Measurements from ENCODE around the gene TPRN. TPM values are rescaled to one million over a fixed set of nuclear protein-coding genes. Genes with fewer than 3 reads are reported as not detected.

TPRN gene
- total and polyA plus RNA-seq, 2 experiments from 2014 or later: 6.4 to 29.2 TPM

- TF ChIP-seq ETS1 (IDR thresholded peaks at IDR 0.05) (no peak), ZNF331 (CRISPR knock-in tag; IDR thresholded peaks at IDR 0.05; ENCODE audit: low read depth) (no peak), ZNF114 (CRISPR knock-in tag; IDR thresholded peaks at IDR 0.05) (no peak), STAT1 (IDR thresholded peaks at IDR 0.05; ENCODE audit: unreplicated experiment) (no peak), JUNB (IDR thresholded peaks at IDR 0.05; ENCODE audit: unreplicated experiment) (no peak)
- TF ChIP-seq, protein P1, sequence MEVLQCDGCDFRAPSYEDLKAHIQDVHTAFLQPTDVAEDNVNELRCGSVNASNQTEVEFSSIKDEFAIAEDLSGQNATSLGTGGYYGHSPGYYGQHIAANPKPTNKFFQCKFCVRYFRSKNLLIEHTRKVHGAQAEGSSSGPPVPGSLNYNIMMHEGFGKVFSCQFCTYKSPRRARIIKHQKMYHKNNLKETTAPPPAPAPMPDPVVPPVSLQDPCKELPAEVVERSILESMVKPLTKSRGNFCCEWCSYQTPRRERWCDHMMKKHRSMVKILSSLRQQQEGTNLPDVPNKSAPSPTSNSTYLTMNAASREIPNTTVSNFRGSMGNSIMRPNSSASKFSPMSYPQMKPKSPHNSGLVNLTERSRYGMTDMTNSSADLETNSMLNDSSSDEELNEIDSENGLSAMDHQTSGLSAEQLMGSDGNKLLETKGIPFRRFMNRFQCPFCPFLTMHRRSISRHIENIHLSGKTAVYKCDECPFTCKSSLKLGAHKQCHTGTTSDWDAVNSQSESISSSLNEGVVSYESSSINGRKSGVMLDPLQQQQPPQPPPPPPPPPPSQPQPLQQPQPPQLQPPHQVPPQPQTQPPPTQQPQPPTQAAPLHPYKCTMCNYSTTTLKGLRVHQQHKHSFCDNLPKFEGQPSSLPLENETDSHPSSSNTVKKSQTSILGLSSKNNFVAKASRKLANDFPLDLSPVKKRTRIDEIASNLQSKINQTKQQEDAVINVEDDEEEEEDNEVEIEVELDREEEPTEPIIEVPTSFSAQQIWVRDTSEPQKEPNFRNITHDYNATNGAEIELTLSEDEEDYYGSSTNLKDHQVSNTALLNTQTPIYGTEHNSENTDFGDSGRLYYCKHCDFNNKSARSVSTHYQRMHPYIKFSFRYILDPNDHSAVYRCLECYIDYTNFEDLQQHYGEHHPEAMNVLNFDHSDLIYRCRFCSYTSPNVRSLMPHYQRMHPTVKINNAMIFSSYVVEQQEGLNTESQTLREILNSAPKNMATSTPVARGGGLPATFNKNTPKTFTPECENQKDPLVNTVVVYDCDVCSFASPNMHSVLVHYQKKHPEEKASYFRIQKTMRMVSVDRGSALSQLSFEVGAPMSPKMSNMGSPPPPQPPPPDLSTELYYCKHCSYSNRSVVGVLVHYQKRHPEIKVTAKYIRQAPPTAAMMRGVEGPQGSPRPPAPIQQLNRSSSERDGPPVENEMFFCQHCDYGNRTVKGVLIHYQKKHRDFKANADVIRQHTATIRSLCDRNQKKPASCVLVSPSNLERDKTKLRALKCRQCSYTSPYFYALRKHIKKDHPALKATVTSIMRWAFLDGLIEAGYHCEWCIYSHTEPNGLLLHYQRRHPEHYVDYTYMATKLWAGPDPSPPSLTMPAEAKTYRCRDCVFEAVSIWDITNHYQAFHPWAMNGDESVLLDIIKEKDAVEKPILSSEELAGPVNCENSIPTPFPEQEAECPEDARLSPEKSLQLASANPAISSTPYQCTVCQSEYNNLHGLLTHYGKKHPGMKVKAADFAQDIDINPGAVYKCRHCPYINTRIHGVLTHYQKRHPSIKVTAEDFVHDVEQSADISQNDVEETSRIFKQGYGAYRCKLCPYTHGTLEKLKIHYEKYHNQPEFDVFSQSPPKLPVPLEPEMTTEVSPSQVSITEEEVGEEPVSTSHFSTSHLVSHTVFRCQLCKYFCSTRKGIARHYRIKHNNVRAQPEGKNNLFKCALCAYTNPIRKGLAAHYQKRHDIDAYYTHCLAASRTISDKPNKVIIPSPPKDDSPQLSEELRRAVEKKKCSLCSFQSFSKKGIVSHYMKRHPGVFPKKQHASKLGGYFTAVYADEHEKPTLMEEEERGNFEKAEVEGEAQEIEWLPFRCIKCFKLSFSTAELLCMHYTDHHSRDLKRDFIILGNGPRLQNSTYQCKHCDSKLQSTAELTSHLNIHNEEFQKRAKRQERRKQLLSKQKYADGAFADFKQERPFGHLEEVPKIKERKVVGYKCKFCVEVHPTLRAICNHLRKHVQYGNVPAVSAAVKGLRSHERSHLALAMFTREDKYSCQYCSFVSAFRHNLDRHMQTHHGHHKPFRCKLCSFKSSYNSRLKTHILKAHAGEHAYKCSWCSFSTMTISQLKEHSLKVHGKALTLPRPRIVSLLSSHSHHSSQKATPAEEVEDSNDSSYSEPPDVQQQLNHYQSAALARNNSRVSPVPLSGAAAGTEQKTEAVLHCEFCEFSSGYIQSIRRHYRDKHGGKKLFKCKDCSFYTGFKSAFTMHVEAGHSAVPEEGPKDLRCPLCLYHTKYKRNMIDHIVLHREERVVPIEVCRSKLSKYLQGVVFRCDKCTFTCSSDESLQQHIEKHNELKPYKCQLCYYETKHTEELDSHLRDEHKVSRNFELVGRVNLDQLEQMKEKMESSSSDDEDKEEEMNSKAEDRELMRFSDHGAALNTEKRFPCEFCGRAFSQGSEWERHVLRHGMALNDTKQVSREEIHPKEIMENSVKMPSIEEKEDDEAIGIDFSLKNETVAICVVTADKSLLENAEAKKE (CRISPR knock-in tag; IDR thresholded peaks at IDR 0.05): no peak
Measured at GRCh38 chr9:137167747-137168572, 32.6 kb downstream of the TPRN start (continued).

DNA sequence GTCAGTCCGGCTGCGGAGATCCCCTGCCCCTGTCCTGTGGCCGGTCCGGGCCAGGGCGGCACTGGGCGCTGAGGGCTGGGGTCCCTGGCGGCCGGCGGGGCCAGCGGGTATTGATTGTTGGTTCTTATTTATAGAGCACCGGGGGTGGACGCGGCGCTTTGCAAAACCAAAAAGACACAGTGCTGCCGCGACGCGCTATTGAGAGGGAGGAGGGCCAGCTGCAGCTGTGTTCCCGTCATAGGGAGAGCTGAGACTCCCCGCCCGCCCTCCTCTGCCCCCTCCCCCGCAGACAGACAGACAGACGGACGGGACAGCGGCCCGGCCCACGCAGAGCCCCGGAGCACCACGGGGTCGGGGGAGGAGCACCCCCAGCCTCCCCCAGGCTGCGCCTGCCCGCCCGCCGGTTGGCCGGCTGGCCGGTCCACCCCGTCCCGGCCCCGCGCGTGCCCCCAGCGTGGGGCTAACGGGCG lies 33.2 kb downstream of the TPRN start:
- Mint-ChIP-seq H3K27me3 (ENCODE audit: insufficient read depth, low read depth, poor library complexity) (peaks cover 74% of the 10 kb centered on the region), H3K27ac (no peak overlapping the region), H3K4me1 (peaks cover 5% of the 10 kb centered on the region; the same call in 2 of the 3 replicates), H3K36me3 (ENCODE audit: low read depth) (no peaks in the 10 kb centered on the region), H3K9me3 (no peaks in the 10 kb centered on the region), H3K4me3 (no peak overlapping the region)
- no peaks in the 10 kb centered on the region for H3K79me2 ChIP-seq (replicated peaks; ENCODE audit: insufficient read depth)
- no peak overlapping the region for H2AFZ ChIP-seq
- H3K9me2 ChIP-seq (ENCODE audit: insufficient read depth): no peaks in the 10 kb centered on the region
- H3F3A ChIP-seq (replicated peaks; ENCODE audit: low read depth): no peaks in the 10 kb centered on the region
- H3K4me3 ChIP-seq: peak overlapping the region; percentile 55; the same call in 1 of the 2 replicates
- H3K4me2 ChIP-seq: peak overlapping the region; percentile 82; the same call in 1 of the 2 replicates
- H3K27ac ChIP-seq (ENCODE audit: low read depth): no peak overlapping the region
- H3K4me1 ChIP-seq (ENCODE audit: insufficient read depth): no peaks in the 10 kb centered on the region; the same call in 1 of the 2 replicates
- peak; percentile 19 for DNase-seq (ENCODE audit: low spot score)
- no peak for ATAC-seq
- H4K20me1 ChIP-seq (replicated peaks; ENCODE audit: insufficient read depth): no peaks in the 10 kb centered on the region
- no peaks in the 10 kb centered on the region for H3K36me3 ChIP-seq (ENCODE audit: insufficient read depth)
- peaks cover 82% of the 10 kb centered on the region for H3K27me3 ChIP-seq (ENCODE audit: insufficient read depth)
- TF ChIP-seq ZNF114 (CRISPR knock-in tag; IDR thresholded peaks at IDR 0.05) (no peak), ETS1 (IDR thresholded peaks at IDR 0.05) (no peak), ZNF331 (CRISPR knock-in tag; IDR thresholded peaks at IDR 0.05; ENCODE audit: low read depth) (no peak), CTCF (conservative IDR thresholded peaks at IDR 0.05; ENCODE audit: low read depth in 2 of 2) (no peak), JUNB (IDR thresholded peaks at IDR 0.05; ENCODE audit: unreplicated experiment) (no peak), POLR2AphosphoS5 (IDR thresholded peaks at IDR 0.05; ENCODE audit: low read depth) (no peak), EZH2phosphoT487 (IDR thresholded peaks at IDR 0.05; ENCODE audit: unreplicated experiment) (no peak), CREB1 (CRISPR knock-in tag; IDR thresholded peaks at IDR 0.05; ENCODE audit: low read depth) (no peak), STAT1 (IDR thresholded peaks at IDR 0.05; ENCODE audit: unreplicated experiment) (no peak), EZH2 (IDR thresholded peaks at IDR 0.05; ENCODE audit: low read depth, unreplicated experiment) (no peak)

Measured in GM23338 (cell line).